Epithelial cell of proximal tubule (primary cell): ENCODE data around the gene FXYD6. TPM values are rescaled to one million over a fixed set of nuclear protein-coding genes. Genes with fewer than 3 reads are reported as not detected.
A peak's percentile ranks its signal among the peaks of the same experiment; 100 is the strongest.
"Not testable (repeated sequence)": the region's sequence is repeated elsewhere in the genome, so short reads cannot be mapped to it uniquely, and the experiment has no call there.

Experiments
- DNase-seq: peaks from one replicate; pipeline ENCODE4 v3.0.0-alpha.2; 2011; ENCODE audit warnings: low read depth
- H3K4me3 ChIP-seq: 2 replicates; pipeline ENCODE4 v1.5.1; 2011; ENCODE audit warnings: low read depth, mild to moderate bottlenecking, low read length
- CTCF ChIP-seq: conservative IDR thresholded peaks from 2 replicates; pipeline ENCODE4 v1.5.1; 2012; ENCODE audit warnings: low read depth, mild to moderate bottlenecking, low read length
- total RNA-seq: library from RNA; depleted of rRNA; stranded (reverse); fragments of >200 nt; gene quantifications from 2 replicates; pipeline ENCODE4 v1.2.3, GENCODE V29; 2015

Gene FXYD6
- total RNA-seq: 23.9 and 71.2 TPM in 2 replicates

- TF ChIP-seq CTCF: no peak
- DNase-seq: no peak
- H3K4me3 ChIP-seq: peak within 1 kb of the TSS; percentile 50
These were observed at the start of gene FXYD6 for GRCh38 chr11:117876341-117877119. FXYD6 (minus strand) TSS chr11:117876658; CDS start chr11:117842776, 33,882 bp downstream.

GRCh38 chr11:117926166-117926565 lies 49.7 kb upstream of the FXYD6 start:
- DNase-seq, H3K4me3 ChIP-seq: not testable (repeated sequence)

- no peak for DNase-seq
- TF ChIP-seq CTCF: no peak
- H3K4me3 ChIP-seq: no peak overlapping the region
These were observed 48.9 kb upstream of the FXYD6 start for GRCh38 chr11:117925198-117925925.

- no peak for TF ChIP-seq CTCF
- DNase-seq: no peak
- H3K4me3 ChIP-seq: no peak overlapping the region
These were observed 48.2 kb upstream of the FXYD6 start for GRCh38 chr11:117924631-117925170.

DNA sequence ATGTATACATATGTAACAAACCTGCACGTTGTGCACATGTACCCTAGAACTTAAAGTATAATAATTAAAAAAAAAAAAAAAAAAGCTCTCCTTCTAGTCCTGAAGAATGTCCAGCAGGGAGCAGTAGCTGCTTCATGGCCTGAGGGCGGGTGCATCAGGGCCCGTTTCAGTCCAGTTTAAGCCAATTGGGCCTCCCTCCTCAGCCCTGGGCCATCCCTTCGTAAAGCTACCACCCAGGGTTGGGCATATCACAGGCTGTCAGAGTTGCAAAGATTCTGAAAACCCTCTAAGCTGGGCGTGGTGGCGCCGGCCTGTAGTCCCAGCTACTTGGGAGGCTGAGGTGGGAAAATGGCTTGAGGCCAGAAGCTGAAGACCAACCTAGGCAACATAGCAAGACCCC lies 47.3 kb upstream of the FXYD6 start:
- no peak for DNase-seq
- peak; percentile 23 for TF ChIP-seq CTCF
- no peak overlapping the region for H3K4me3 ChIP-seq

DNA sequence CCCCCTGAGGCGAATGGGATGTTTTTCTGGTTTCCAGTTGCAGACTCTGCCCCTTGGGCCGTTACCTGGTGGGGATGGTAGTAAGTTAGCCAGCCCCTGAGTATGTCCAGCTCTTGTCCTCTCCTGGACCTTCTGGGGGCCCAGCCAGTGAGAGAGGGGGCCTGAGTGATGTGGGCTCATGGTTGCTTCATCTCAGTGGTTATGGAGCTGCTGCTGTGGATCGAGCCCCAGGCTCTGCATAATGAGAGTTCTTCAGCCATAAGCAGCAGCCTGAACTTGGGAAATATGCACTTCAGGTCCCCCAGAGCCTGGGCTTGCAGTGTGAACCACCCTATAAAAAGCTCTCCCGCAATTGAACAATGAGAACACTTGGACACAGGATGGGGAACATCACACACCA lies 46.8 kb upstream of the FXYD6 start:
- DNase-seq: no peak
- TF ChIP-seq CTCF: no peak
- H3K4me3 ChIP-seq: no peak overlapping the region

DNA sequence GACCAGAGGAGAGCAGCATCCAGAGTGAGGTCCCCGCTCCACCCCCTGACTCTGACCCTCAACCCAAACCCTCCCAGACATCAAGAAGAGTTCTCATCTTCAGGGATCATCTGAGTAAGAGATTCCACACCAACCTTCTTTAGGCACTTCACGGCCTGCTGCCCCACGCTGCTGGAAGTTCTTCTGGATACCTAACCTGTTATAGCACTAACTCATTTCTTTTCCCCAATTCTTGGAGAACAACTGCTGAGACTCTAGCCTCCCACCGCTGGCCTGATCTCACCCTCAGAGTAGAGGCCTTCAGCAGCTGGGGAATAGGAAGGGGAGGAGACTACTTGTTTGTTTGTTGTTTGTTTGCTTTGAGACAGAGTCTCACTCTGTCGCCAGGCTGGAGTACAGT lies 45.4 kb upstream of the FXYD6 start:
- no peak for DNase-seq
- no peak for TF ChIP-seq CTCF
- no peak overlapping the region for H3K4me3 ChIP-seq
